ENCODE data around the gene RASA3.
"Not testable (repeated sequence)": the region's sequence is repeated elsewhere in the genome, so short reads cannot be mapped to it uniquely, and the experiment has no call there.

The RASA3 gene

DNA sequence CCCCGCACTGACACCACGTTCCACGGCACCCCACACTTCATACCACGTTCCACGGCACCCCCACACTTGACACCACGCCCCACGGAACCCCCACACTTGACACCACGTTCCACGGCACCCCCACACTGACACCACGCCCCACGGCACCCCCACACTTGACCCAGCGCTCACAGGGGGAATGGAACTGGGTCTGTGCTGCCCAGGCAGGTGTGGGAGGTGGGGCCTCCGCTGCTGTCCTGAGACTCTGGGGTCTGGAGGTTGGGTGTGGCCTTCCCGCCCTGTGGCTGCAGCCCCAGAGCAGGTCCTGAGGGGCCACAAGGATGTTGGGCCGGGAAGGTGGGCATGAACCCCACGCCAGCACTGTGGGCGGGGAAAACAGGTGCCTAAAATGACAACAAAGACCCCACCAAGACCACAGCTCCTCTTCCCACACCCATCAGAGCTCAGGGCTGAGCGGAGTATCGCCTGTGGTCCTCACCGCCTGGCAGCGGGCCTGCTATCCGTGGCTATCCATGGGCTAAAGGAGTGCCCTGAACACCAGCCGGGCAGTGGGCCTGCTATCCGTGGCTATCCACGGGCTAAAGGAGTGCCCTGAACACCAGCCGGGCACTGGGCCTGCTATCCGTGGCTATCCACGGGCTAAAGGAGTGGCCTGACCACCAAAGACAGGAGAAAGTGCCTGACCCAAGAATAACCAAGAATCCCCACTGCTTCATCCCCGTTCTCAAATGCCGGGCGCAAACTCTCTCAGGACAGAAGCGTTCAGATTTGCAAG, 98.7 kb downstream of the RASA3 start:
- DNase-seq (ENCODE audit: low read depth in 2 of 2) = no peak

DNA sequence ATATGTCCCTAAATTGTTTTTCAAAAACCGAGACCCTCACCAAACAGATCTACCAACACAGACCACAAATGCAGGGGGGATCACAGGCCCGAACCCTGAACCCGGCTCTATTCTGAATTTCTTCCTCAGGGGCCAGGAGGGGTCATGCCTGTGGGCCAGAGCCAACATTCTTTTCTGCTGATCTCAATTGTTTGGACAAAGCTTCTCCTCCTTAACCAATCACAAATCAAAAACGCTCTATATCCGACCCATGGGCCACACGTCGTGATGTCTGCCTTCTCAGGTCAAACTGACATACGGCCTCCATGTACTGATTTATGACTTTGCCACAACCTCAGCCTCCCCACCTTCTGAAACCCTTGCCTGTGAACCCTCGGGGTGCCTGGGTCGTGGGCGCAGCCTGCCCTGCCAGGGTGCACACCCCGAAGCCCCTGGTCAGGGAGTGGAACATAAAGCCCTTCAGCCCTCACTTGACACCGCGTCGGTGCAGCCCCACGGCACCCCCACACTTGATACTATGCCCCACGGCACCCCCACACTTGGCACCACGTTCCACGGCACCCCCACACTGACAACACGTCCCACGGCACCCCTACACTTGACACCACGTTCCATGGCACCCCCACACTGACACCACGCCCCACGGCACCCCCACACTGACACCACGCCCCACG, 100.2 kb downstream of the RASA3 start:
- DNase-seq (ENCODE audit: low read depth in 2 of 2) = no peak

DNA sequence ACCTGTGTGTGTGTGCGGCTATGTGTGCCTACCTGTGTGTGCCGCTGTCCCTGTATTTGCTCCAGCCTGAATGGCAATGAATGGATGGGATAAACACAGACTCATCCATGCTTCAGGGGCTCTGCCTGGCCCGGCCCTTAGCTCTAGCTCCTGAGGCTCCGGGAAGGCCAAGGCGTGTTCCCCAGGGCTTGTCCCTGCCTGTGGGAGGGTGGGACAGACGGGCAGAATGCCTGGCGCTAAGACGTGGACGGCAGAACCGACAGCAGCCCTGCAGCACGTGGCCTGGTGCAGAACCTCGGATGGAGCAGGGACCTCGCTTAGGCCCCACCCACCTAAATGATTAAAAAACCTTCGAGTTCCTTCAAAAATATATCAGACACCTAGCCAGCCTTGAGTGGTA, 100.8 kb downstream of the RASA3 start:
- no peak for DNase-seq (ENCODE audit: low read depth in 2 of 2)

DNA sequence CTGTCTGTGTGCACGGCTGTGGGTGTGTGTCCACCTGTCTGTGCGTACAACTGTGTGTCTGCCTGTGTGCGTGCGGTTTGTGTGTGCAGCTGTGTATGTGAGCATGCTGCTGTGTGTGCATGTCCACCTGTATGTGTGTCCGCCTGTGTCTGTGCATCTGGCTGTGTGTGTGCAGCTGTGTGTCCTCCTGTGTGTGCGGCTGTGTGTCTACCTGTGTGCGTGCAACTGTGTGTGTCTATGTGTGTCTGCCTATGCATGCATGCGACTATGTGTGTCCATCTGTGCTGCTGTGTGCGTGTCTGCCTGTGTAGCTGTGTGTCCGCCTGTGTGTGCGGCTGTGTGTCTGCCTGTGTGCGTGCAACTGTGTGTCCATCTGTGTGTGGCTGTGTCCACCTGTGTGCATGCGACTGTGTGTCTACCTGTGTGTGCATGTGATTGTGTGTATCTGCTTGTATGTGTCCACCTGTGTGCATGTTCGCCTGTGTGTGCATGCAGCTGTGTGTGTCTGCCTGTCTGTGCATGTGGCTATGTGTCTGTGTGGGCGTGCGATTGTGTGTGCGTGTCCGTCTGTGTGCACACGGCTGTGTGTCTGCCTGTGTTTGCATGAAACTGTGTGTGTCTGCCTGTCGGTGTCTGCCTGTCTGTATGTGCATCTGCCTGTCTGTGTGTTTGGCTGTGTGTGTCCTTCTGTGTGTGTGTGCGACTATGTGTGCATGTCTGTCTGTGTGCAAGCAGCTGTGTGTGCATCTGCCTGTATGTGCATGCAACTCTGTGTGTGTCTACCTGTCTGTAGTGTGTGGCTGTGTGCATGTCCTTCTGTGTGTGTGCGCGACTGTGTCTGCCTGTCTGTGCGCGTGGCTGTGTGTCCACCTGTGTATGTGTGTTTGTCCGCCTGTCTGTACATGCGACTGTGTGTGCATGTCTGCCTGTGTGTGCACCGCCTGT, 101.5 kb downstream of the RASA3 start:
- no peak for DNase-seq (ENCODE audit: low read depth in 2 of 2)

DNA sequence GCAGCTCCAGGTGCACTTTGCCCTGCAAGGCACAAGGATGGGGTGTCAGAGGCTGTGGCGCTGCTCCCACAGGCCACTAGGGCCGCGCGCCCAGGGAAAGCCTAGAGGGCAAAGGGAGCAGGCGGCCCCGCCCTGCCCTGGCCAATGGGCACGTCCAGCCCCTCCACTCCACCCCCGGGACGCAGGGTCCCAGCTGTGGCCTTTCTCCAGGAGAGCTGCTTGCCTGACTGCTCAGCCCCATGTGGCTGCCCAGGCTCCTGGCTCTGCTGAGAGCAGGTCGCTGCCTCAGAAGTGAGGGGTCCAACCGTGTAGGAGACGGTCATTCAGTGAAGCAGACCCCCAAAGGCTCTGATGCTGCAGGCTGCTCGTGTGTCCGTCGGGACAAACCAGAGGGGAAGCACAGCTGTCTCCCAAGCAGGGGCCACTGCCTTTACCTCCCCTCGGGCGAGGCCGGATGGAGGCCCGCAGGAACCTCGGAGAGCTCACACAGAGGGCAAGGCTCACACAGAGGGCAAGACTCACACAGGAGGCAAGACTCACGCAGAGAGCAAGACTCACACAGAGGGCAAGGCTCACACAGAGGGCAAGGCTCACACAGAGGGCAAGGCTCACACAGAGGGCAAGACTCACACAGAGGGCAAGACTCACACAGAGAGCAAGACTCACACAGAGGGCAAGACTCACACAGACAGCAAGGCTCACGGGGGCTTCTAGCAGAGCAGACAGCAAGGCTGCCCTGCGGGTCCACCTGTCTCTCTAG, 102.4 kb downstream of the RASA3 start:
- DNase-seq (ENCODE audit: low read depth in 2 of 2) = no peak

DNA sequence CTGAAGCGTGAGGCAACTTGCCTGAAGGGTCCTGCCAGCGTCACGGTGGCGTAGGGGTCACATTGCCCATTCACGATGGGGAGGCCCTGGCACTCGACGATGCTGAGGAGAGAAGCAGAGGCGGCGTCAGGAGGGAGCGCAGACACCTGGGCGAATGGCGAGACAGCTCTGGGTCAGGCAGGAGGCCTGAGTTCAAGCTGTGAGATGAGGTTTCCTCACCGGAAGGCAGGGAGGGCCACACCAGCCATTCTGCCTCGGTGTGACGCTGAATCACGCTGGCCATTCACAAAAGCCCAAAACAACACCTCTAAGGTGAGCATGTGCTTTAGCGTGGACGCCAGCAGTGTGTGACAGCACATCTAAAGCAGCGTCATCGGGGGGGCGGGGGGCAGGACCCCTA, 104.6 kb downstream of the RASA3 start:
- DNase-seq (ENCODE audit: low read depth in 2 of 2) = no peak

DNA sequence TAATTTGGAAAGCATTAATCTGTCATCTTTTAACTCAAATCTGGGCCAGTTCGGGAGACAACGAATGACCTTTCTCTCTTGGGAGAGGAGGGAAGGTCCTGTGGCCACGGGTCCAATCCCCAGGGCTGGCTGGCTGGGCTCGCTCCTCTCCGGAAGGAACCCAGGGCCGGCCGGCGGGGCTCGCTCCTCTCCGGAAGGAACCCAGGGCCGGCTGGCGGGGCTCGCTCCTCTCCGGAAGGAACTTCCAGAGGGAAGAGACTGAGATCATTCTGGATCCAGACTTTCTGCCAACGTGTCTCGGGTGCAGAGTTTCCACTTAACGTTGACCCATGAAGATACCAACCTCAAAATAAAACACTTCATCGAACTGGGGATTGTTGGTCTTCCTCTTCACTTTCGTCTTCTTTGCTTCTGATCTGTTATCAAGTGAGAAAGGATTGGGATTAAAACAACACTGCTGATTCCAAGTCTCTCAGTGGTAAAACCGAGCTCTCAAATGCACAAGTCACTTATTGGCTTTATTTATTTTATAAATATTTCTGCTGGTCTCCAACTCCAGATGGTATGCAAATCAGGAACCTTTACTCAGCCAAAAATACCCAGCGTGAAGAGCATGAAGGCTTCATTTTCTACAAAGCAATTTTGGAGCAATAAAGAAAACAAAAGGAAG, 105.2 kb downstream of the RASA3 start:
- DNase-seq (ENCODE audit: low read depth in 2 of 2) = no peak

DNA sequence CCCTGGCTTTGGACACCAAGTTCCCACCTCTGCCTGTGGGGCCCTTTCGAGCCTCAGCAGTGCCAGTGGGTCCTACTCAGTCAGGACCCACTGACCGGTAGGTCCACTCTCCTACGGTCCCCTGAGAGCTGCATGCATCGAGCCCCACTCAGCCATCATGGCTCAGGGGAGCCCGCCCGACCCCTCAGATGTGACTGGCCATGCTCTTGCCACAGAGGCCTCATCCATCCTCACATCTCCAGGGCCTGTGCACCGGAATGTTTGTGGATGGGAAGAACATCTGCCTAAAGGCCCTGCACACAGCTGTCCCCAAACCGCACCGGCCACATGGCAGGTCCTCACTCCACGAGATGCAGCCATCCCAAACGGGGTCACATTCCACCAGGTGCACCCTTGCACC, 105.9 kb downstream of the RASA3 start:
- no peak for DNase-seq (ENCODE audit: low read depth in 2 of 2)

DNA sequence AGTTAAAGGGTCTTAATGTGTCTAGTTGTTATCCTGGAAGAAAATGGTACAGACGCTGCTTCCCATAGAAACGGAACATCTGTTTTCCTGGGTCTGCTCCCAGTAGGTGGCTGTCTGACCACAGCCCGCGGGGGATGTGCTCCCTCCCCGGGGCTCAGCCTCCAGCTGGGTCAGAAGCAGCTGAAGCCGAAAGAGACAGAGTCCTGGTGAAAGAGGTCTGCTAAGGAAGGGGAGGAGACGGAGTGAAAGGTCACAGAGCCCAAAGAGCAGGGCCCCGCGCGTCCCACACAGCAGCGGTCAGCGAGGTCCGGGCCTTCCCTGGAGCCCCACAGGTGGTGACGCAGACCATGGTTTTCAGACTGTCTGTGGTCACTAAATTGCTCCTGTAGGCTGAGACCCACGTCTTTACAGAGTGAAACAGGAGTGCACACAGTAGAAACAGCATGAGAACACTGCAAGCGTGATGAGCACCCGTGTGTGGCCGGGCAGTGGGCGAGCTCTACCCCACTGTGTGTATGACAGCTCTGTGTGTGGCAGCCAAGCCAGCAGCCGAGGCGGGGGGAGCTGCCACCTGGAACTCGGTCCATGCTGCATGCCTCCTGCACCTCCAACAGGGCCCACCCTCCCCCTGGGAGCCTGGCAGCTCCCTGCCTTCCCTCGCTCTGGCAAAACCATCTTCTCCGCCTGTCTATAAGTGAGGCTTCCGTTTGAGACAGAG, 106.5 kb downstream of the RASA3 start:
- peak; percentile 22 to 31 for DNase-seq (ENCODE audit: low read depth in 2 of 2)

DNA sequence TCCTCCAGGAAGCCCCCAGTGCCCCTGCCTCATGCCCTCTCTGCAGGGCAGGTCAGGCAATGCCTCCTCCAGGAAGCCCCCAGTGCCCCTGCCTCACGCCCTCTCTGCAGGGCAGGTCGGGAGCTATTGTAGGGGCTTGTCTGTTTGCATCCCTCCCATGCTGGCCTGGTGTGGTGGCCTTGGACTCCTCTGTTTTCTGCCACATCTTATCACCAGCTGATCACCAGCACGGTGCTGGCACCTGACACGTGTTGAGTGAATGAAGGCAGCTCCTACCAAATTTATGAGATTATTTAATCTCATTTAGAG, 107.1 kb downstream of the RASA3 start:
- no peak for DNase-seq (ENCODE audit: low read depth in 2 of 2)

DNA sequence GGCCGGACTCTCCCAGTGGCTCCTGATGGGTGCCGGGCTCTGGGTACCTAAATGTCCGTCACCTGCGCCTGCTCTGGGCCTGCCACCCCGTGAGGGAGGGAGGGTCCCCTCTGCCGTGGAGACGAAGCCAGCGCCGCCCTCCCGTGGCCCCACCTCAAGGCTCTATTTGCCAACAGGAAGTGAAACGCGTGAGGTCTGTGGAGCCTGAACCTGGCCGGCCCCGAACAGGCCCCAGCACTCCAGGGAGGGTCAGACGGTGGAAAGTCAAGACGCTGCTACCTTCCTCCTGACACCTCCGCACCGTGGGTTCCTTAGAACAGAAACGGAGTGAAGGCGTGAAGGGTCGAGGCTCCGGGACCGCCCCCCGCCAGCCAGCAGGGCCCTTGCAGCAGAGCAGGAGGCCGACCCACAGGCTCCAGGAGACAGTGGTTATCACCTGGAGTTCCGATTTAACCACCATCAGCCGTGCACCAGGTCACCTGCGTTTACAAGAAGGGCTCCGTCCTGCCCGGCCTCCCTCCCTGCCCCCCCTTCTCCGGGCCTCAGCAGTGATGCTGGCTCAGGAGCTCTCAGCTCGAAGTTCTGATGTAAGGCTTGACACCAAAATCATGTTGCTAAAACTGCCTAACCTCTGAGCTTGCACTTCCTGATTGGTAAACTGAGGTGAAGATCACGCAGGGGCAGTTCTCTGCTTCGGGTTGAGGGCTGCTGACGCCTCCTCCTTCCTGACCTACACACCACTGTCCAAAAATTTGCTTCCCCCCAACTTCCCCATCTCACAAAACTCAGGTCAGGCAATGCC, 107.6 kb downstream of the RASA3 start:
- no peak for DNase-seq (ENCODE audit: low read depth in 2 of 2)

DNA sequence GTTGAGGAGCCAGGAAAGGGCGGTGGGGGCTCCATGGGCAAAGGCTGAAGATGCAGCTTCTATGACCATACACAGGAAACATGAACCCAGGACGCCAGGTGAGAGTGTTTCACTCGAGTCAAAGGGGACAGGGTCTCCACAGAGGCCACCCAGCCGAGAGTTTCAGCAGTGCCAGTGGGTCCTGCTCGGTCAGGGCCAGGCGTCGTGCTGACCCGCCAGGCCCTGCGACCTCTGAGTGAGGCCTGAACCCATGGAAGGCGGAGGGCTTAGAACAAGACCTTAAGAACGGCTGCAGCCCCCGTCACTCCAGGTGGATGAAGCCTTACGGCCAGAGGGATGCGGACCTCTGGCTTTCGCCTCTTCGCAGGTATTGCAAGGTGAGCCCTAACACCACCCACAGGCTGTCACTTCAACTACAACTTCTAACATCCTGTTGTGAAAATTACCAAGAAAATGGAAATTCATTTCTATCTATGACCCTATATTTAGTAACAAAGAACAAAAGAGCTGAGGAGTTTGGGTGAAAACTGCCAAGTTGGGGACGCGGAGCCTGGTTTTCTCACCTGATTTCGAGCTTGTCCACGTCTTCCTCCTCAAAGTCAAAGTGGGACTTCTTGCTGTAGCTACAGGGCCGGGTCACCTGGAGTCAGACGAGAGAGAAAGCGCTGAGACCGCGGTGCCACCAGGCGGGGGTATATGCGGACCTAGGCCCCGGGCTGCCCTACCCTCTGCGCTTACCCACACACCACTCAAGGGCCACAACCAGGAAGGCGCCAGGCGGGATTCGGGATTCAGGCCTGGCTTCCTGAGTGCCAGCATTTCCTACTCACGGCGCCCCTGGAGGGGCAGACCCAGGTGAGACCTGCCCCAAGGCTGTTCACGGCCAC, 108.5 kb downstream of the RASA3 start:
- DNase-seq (ENCODE audit: low read depth in 2 of 2) = no peak

DNA sequence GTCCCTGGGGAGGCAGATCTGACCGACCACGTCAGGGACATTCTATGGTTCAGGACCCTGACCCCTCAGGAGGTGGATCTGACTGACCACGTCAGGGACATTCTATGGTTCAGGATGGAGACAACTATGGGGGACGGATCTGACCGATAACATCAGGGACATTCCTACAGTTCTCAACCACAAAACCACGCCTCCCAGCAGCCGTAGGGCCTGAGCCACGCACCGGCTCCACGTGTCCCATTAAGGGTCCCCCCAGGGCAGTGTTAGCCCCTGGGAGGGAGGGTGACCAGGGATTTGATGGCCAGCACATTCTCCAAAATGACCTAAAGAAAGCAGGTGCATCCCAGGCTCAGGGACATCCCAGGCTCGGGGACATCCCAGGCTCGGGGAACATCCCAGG, 109.5 kb downstream of the RASA3 start:
- DNase-seq (ENCODE audit: low read depth in 2 of 2) = no peak

DNA sequence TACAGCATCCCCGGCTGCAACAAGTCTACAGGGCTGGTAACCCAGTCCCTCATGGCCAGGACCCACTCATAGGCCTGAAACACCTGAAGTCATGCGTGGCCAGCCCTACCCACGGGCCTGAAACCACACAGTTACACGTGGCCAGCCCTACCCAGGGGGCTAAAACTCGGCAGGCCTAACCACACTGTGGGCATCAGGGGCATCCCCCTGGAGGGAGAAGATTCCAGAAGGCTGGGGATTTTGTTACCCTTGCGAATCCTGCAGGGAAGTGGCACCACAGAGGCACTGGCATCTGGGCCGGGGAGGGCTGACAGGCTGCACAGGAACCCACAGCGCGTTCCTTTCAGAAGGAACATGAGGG, 110.1 kb downstream of the RASA3 start:
- no peak for DNase-seq (ENCODE audit: low read depth in 2 of 2)

DNA sequence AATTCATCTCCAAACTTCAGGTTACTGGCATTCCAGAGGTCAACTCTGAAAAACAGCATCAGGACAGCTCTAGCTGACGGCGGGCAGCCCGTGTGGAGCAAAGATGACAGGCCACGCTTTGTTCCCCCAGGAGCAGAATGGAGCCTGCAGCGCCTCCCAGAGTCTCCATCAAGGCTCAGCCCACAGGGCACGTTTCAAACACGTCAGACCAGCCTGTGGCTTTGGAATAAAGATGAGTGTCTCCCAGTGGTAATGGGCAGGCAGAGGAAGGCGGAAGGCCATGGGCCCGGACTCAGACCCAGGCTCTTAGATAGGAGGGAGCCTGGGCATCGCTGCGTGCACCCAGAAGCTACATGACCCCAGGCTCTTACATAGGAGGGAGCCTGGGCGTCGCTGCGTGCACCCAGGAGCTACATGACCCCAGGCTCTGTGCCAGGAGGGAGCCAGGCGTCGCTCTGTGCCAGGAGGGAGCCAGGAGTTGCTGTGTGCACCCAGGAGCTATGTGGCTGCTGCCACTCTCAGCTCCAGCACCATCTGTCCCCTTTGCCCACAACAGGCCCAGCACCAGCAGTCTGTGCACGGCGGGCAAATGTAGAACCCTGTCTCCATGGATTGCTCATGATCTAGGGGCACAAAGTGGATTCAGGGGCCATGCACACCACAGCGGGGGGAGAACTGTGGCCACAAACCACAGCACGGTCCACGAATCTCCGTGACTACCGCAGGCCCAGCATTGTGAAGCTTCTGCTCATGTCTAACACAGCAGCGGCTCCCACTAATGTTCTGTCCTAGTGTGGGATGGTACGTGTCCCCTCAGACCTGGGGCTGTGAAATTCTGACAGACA, 110.7 kb downstream of the RASA3 start:
- no peak for DNase-seq (ENCODE audit: low read depth in 2 of 2)

DNA sequence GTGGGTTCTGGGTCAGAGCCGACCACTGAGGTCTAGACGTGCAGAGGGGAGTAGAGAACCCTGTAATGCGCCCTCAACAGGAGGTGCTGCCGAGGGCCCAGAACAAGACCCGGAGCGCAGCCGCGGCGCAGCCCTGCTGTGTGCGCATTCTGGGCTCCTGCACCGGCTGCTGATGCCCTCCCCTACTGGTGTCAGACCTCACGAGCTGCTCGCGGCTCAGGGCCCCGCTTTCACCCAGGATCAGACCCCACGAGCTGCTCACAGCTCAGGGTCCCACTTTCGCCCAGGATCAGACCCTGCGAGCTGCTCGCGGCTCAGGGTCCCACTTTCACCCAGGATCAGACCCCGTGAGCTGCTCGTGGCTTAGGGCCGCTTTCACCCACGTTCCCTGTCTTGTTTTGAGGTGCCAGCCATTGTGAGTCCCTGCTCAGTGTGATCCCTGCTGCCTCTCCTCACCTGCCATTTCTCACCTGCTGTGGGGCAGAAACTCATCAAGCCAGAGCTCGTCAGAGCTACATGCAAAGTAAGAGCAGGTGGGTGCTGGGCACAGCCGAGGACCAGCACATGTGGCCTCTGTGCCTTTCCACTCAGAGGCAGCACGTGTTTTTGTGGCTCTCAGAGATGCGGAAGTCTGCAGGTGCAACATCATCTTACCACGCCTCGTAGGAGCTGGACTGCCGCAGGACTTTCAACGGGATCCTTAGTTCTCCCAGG, 111.5 kb downstream of the RASA3 start:
- no peak for DNase-seq (ENCODE audit: low read depth in 2 of 2)

DNA sequence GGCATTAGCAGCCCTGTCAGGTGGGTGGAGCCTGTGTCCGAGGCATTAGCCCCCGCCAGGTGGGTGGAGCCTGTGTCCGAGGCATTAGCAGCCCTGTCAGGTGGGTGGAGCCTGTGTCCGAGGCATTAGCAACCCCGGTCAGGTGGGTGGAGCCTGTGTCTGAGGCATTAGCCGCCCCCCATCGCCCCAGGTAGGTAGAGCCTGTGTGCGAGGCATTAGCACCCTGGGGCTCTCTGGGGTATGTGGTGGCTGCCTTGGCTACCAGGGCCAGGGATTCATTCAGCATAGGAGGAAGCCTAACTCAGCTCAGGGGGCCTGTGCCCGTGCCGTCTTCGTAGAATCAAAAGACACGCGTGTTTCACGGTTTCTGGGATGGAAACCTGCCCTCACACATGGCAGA, 112.3 kb downstream of the RASA3 start:
- not testable (repeated sequence) for DNase-seq (ENCODE audit: low read depth in 2 of 2)
